Osteoblast (primary cell): ENCODE measurements around the gene CNNM3. TPM values are rescaled to one million over a fixed set of nuclear protein-coding genes. Genes with fewer than 3 reads are reported as not detected.
A peak's percentile ranks its signal among the peaks of the same experiment; 100 is the strongest.

Source experiments
- DNase-seq: peaks from one replicate; pipeline ENCODE4 v3.0.0; 2011; ENCODE audit warnings: low spot score, mixed read lengths; ENCODE audit not compliant: insufficient read length; ENCODE audit errors: missing footprints
- H2AFZ ChIP-seq: 2 replicates; pipeline ENCODE4 v1.6.0; 2011; ENCODE audit warnings: mild to moderate bottlenecking, low read length
- H3K27ac ChIP-seq: 2 replicates; pipeline ENCODE4 v1.5.1; 2011; ENCODE audit warnings: mild to moderate bottlenecking, low read depth, low read length, moderate library complexity
- H3K27me3 ChIP-seq: 2 replicates; pipeline ENCODE4 v1.6.0; 2012; ENCODE audit warnings: mild to moderate bottlenecking, control low read depth, inconsistent platforms, low read length, moderate library complexity; ENCODE audit not compliant: insufficient read depth
- H3K36me3 ChIP-seq: 2 replicates; pipeline ENCODE4 v1.5.1; 2011; ENCODE audit warnings: mild to moderate bottlenecking, low read length, control low read depth, moderate library complexity; ENCODE audit not compliant: insufficient read depth
- H3K4me1 ChIP-seq: 2 replicates; pipeline ENCODE4 v1.5.1; 2011; ENCODE audit warnings: mild to moderate bottlenecking, low read length, control low read depth, moderate library complexity; ENCODE audit not compliant: insufficient read depth
- H3K4me2 ChIP-seq: 2 replicates; pipeline ENCODE4 v1.6.0; 2011; ENCODE audit warnings: mild to moderate bottlenecking, low read length; ENCODE audit not compliant: insufficient read depth
- H3K4me3 ChIP-seq: fragments of 200-600 bp; sonication (generic); 3 replicates; pipeline ENCODE4 v1.5.1; 2012; ENCODE audit warnings: mild to moderate bottlenecking, low read length, inconsistent platforms; ENCODE audit not compliant: insufficient read depth
- H3K79me2 ChIP-seq: 2 replicates; pipeline ENCODE4 v1.6.0; 2012; ENCODE audit warnings: mild to moderate bottlenecking, low read length, control low read depth, inconsistent platforms; ENCODE audit not compliant: insufficient read depth
- H3K9me3 ChIP-seq: 2 replicates; pipeline ENCODE4 v1.5.1; 2011; ENCODE audit warnings: low read depth, low read length, control low read depth
- H4K20me1 ChIP-seq: 2 replicates; pipeline ENCODE4 v1.6.0; 2012; ENCODE audit warnings: mild to moderate bottlenecking, low read length, control low read depth; ENCODE audit not compliant: insufficient read depth
- total RNA-seq: library from RNA; depleted of rRNA; stranded (reverse); fragments of >200 nt; gene quantifications from 2 replicates; pipeline ENCODE4 v1.2.3, GENCODE V29; 2012
- TF ChIP-seq, protein P1 (sequence below): IDR thresholded peaks from 2 replicates; pipeline ENCODE4 v1.5.1; 2011; ENCODE audit warnings: mild to moderate bottlenecking, low read depth, low read length, moderate library complexity; ENCODE audit errors: extremely low read depth

The CNNM3 gene
- total RNA-seq, 1 donor: 8.7 TPM

DNA sequence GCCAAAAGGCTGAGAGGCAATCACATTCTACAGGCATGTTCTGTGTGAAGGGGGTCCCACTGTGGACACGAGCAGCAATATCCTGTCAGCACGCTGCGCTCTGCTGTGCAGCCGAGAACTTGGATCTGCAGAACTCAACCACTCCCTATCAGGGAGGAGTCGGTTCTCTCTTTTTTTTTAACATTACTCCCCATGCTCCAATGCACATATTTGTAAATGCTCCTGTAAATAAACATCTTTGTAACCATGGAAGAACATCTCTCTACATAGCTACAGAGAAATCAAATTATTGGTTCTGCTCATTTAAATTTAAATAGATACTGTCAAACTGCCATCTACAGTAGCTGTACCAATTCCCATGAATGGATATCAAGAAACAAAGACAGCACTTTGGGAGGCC is 30.8 kb downstream of the CNNM3 start:
- no peak overlapping the region for H2AFZ ChIP-seq
- peak; percentile 27 for DNase-seq
- H3K4me3 ChIP-seq: no peak overlapping the region
- no peaks in the 10 kb centered on the region for H4K20me1 ChIP-seq
- H3K79me2 ChIP-seq: no peaks in the 10 kb centered on the region
- peaks cover 16% of the 10 kb centered on the region for H3K36me3 ChIP-seq
- H3K4me2 ChIP-seq: no peak overlapping the region
- H3K4me1 ChIP-seq: no peaks in the 10 kb centered on the region
- no peaks in the 10 kb centered on the region for H3K9me3 ChIP-seq
- no peak overlapping the region for H3K27ac ChIP-seq
- H3K27me3 ChIP-seq: no peaks in the 10 kb centered on the region
- TF ChIP-seq, protein P1, sequence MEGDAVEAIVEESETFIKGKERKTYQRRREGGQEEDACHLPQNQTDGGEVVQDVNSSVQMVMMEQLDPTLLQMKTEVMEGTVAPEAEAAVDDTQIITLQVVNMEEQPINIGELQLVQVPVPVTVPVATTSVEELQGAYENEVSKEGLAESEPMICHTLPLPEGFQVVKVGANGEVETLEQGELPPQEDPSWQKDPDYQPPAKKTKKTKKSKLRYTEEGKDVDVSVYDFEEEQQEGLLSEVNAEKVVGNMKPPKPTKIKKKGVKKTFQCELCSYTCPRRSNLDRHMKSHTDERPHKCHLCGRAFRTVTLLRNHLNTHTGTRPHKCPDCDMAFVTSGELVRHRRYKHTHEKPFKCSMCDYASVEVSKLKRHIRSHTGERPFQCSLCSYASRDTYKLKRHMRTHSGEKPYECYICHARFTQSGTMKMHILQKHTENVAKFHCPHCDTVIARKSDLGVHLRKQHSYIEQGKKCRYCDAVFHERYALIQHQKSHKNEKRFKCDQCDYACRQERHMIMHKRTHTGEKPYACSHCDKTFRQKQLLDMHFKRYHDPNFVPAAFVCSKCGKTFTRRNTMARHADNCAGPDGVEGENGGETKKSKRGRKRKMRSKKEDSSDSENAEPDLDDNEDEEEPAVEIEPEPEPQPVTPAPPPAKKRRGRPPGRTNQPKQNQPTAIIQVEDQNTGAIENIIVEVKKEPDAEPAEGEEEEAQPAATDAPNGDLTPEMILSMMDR: no peak

DNA sequence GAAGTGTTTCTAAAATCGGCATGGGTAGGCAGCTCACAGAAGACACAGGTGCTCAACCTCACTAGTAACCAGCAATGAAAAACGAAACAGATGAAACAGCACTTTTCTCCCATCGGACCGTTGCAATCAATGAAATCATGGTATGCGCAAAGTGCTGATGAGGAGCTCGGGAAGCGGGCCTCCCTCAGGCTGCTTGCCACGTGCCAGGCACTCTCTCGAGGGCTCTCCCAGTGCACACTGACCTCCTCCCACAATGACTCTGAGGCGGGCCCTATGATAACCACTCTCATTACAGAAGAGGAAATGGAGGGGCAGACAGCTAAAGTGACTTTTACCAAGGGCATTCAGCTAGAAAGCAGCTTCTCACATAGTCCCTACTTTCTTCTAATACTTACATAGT is 31.5 kb downstream of the CNNM3 start:
- Histone ChIP-seq H3K36me3 (peaks cover 18% of the 10 kb centered on the region), H3K79me2 (no peaks in the 10 kb centered on the region), H4K20me1 (no peaks in the 10 kb centered on the region), H3K4me3 (no peak overlapping the region), H3K9me3 (no peaks in the 10 kb centered on the region), H3K27ac (no peak overlapping the region), H3K4me1 (no peaks in the 10 kb centered on the region), H3K27me3 (no peaks in the 10 kb centered on the region), H2AFZ (no peak overlapping the region), H3K4me2 (no peak overlapping the region)
- DNase-seq: peak; percentile 53
- TF ChIP-seq, protein P1: no peak

DNA sequence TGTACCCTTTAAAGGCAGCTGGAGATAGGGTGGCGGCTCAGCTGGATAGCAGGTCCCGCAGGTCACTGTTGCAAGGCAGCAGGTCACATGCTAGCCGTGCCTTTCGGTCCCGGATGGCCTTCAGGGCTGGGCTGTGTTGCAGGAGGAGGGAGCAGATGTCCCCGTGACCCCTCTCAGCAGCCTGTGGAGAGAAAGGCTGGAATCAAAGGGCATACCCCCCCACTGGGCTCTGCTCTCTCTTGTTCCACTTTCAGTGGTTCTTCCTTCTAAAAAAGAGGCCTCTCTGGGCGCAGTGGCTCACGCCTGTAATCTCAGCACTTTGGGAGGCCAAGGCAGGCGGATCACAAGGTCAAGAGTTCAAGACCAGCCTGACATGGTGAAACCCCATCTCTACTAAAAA is 32.2 kb downstream of the CNNM3 start:
- H3K4me3 ChIP-seq: no peak overlapping the region
- no peak overlapping the region for H3K4me2 ChIP-seq
- no peak overlapping the region for H3K27ac ChIP-seq
- no peaks in the 10 kb centered on the region for H3K4me1 ChIP-seq
- no peaks in the 10 kb centered on the region for H4K20me1 ChIP-seq
- H3K36me3 ChIP-seq: peaks cover 18% of the 10 kb centered on the region
- DNase-seq: no peak
- H3K27me3 ChIP-seq: no peaks in the 10 kb centered on the region
- H3K79me2 ChIP-seq: no peaks in the 10 kb centered on the region
- no peak overlapping the region for H2AFZ ChIP-seq
- TF ChIP-seq, protein P1: no peak
- no peaks in the 10 kb centered on the region for H3K9me3 ChIP-seq

DNA sequence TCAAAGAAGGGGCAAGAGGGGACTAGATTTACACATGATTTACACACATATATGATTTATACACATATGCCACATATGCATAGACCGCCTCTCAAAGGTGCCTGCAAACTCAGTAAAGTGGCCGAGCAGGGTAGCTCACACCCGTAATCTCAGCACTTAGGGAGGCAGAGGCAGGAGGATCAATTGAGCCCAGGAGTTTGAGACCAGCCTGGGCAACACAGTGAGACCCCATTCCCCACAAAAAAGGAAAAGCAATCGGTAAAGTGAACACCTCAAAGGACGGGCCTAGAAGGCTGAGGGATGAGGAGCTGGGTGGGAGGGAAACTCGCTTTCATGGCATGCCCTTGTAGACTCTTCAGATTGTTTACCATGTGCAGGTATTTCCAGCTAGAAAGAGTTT is 36.6 kb downstream of the CNNM3 start:
- Histone ChIP-seq H3K4me3 (no peak overlapping the region), H3K36me3 (peaks cover 18% of the 10 kb centered on the region), H3K4me2 (no peak overlapping the region), H2AFZ (no peak overlapping the region), H4K20me1 (peaks cover 3% of the 10 kb centered on the region), H3K4me1 (peaks cover 8% of the 10 kb centered on the region), H3K27me3 (no peaks in the 10 kb centered on the region), H3K79me2 (peaks cover 23% of the 10 kb centered on the region), H3K27ac (no peak overlapping the region), H3K9me3 (no peaks in the 10 kb centered on the region)
- TF ChIP-seq, protein P1: no peak
- DNase-seq: peak; percentile 35
